C4-2B (cell line): ENCODE measurements around the gene RFX2.

Experiments
- H3K27ac ChIP-seq: fragments of 450-650 bp; 2 replicates; pipeline ENCODE4 v1.5.1; 2017
- ZFX ChIP-seq: fragments of 450-650 bp; IDR thresholded peaks from 2 replicates; pipeline ENCODE4 v1.6.1; 2017
- TF ChIP-seq, protein P1 (sequence below): fragments of 450-650 bp; conservative IDR thresholded peaks from 2 replicates; pipeline ENCODE4 v1.5.1; 2017; ENCODE audit warnings: mild to moderate bottlenecking

RFX2 gene

DNA sequence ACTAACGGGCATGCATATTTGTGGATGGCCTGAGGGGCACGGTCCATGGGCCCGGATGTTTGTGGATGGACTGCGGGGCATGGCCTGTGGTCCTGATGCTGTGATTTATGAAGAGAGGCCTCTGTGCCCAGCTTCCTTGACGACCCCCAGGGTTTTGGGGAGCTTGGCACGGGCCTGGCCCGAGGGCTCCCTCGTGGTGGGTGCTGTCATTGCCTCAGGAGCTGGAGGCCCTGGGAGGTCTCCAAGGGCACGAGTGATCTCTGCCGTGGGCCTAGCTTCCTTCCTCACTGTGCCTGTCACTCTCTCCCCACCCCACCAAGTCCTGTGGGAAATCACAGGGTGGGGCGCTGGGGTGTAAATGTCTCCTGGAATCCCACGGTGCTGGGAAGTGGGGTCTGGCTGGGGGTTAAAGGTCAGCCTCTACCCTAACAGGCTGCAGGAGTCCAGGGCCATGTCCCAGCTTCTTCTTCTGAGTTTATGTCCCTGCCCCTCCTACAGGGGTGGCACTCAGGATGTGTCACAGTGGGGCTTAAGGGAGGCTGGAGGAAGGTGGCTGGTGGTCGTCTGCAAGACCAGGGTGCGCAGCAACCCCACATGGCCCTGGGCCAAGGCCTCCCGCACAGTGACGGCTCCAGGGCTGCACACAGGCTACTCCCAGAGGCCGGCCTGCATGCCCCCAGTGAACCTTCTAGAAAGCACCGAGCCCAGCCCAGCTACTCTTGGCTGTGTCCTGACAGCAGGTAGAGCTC is 104.8 kb downstream of the RFX2 start:
- TF ChIP-seq, protein P1, sequence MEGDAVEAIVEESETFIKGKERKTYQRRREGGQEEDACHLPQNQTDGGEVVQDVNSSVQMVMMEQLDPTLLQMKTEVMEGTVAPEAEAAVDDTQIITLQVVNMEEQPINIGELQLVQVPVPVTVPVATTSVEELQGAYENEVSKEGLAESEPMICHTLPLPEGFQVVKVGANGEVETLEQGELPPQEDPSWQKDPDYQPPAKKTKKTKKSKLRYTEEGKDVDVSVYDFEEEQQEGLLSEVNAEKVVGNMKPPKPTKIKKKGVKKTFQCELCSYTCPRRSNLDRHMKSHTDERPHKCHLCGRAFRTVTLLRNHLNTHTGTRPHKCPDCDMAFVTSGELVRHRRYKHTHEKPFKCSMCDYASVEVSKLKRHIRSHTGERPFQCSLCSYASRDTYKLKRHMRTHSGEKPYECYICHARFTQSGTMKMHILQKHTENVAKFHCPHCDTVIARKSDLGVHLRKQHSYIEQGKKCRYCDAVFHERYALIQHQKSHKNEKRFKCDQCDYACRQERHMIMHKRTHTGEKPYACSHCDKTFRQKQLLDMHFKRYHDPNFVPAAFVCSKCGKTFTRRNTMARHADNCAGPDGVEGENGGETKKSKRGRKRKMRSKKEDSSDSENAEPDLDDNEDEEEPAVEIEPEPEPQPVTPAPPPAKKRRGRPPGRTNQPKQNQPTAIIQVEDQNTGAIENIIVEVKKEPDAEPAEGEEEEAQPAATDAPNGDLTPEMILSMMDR, result no peak
- TF ChIP-seq ZFX, result no peak
- no peak overlapping the region for H3K27ac ChIP-seq

DNA sequence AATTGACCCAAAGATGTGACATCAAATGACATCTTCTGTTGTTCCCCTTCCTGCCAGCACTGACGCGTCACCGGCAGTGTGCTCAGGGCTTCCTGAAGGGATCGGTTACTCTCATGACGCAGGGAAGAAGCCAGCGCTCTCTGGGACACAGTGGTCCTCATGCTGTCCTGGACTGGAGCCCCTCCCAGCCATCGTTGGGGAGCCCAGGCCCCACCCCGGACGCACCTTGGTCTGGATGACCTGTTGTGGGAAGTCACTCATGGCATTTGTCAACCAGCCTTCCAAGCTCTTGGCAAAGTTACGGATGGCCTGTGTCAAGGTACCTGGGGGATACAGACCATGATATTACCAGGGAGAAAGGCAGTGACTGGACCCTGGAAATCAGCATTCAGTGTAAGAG is 106.3 kb downstream of the RFX2 start:
- no peak for TF ChIP-seq ZFX
- TF ChIP-seq, protein P1, result no peak

DNA sequence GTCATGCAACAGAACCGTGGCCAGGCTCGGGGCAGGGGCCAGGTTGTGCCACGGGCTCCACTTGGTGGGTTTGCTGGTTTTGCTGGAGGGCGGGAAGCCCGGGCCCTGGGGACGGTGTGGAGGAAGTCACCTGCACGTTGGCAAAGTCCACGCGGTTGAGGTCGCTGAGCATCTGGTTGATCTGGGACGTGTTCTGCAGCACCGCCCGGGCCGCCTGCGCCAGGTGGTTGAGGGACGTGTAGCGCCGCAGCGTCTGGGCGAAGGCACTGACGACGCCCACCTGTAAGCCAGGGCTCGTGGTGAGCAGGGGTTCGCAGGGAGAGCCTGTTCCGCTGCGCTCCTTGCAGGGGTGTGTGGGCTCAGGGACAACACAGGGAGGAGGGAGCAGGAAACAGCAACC is 107.7 kb downstream of the RFX2 start:
- no peak overlapping the region for H3K27ac ChIP-seq
- TF ChIP-seq, protein P1, result no peak
- TF ChIP-seq ZFX, result no peak

More for the DNA sequence above, 106.3 kb downstream of the RFX2 start:
- H3K27ac ChIP-seq, result no peak overlapping the region

DNA sequence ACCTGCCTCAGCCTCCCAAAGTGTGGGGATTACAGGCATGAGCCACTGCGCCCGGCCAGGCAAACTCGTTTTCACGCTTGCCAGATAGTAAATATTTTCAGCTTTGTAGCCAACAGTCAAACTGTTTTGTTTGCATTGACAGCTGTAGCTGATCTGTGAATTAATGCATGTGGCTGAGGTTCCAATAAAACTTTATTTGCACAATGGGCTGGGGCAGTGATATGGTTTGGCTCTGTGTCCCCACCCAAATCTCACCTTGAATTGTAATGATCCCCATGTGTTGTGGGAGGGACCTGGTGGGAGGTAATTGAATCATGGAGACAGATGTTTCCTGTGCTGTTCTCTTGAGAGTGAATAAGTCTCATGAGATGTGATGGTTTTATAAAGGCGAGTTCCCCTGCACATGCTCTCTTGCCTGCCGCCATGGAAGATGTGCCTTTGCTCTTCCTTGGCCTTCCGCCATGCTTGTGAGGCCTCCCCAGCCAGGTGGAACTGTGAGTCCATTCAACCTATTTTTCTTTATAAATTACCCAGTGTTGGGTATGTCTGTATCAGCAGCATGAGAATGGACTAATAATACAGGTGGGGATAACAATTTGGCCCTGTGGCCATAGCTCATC is 110.0 kb downstream of the RFX2 start:
- no peak for TF ChIP-seq ZFX
- TF ChIP-seq, protein P1, result no peak
- no peak overlapping the region for H3K27ac ChIP-seq

DNA sequence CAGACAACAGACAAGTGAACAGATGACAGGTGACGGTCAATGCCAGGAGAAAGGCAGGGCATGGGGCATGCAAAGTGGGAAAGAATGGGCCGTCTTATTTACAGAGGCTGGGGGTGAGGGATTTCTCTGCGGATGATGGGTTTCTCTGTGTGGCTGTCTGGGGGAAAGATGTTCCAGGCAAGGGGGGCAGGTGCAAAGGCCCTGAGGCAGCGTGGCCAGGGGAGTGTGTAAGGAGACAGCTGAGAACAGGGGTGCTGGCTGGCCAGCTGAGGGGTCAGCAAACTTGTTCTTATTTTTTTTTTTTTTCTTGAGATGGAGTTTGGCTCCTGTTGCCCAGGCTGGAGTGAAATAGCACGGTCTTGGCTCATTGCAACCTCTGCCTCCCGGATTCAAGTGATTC is 110.6 kb downstream of the RFX2 start:
- no peak overlapping the region for H3K27ac ChIP-seq
- TF ChIP-seq, protein P1, result no peak
- TF ChIP-seq ZFX, result no peak

DNA sequence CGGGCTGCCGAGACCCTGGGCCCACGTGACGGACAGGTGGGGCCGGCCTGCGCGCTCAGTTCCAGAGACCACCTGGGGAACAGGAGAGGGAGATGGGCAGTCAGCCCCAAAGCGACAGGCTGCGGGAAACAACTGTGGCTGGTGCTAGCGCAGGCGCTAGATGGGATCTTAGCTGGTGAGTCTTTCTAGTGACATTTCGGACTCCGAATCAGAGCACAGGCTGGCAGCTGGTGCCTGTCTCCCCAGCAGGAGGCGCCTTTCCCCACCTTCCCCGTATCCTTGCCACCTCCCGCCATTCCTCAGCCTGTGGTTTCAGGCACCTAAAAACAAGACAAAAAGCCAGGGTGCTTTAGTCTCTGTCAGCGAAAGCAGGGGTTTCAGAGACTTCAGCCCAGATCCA is 112.9 kb downstream of the RFX2 start:
- TF ChIP-seq, protein P1, result no peak
- TF ChIP-seq ZFX, result no peak

DNA sequence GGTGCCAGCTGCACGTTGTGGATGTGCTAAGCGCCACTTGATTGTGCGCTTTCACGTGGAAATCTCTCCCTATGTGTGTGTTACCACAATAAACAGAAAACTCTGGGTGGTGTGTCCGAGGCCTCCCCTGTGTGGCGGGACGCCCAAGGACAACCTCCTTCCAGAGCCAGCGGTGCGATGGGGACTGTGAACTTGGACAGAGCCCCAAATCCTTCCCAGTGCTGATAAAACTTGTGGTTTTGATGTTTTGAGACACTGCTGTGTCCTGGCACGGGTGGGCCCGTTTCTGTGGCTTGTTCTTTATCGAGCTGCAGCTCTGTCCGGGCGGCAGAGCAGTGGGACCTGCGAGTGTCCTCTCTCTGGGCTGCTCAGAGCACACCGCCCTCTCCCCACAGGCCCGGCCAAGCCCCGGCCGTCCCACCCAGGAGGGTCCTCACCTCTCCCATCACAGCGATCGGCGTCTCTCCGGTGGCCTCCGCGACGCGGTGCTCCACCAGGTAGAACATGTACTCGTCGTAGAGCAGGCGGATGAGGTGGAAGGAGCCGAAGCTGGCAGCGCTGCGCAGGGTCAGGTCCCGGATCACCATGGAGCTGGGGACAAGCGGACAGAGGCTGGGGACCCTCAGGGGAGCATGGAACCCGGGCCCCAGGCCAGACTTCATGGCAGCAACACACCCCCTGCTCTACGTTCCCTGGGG is 113.5 kb downstream of the RFX2 start:
- TF ChIP-seq, protein P1, result no peak
- TF ChIP-seq ZFX, result no peak

More for the DNA sequence above, 112.9 kb downstream of the RFX2 start:
- no peak overlapping the region for H3K27ac ChIP-seq

More for the DNA sequence above, 113.5 kb downstream of the RFX2 start:
- H3K27ac ChIP-seq, result no peak overlapping the region
